OCI-LY1 (cell line): ENCODE results near the gene IGSF8.

Experiments used
- H2AFZ ChIP-seq: fragments of 200-600 bp; sonication (generic), shearing (Covaris generic); 2 replicates; pipeline ENCODE4 v1.6.0; 2014; ENCODE audit warnings: antibody characterized with exemption, mild to moderate bottlenecking, low read length
- H3F3A ChIP-seq: fragments of 200-600 bp; sonication (generic), shearing (Covaris generic); 2 replicates; pipeline ENCODE4 v1.6.0; 2014; ENCODE audit warnings: mild to moderate bottlenecking, antibody characterized with exemption, low read length, moderate library complexity; ENCODE audit not compliant: insufficient read depth
- H3K27ac ChIP-seq: fragments of 200-600 bp; sonication (generic); 2 replicates; pipeline ENCODE4 v1.5.1; 2014; ENCODE audit warnings: low read length, mixed run types, mild to moderate bottlenecking, low read depth; ENCODE audit not compliant: poor library complexity, severe bottlenecking
- H3K27me3 ChIP-seq: fragments of 200-600 bp; sonication (generic); 2 replicates; pipeline ENCODE4 v1.6.0; 2014; ENCODE audit warnings: antibody characterized with exemption, mild to moderate bottlenecking, low read length, moderate library complexity; ENCODE audit not compliant: insufficient read depth
- H3K36me3 ChIP-seq: fragments of 200-600 bp; sonication (generic); 2 replicates; pipeline ENCODE4 v1.6.1; 2014; ENCODE audit warnings: mild to moderate bottlenecking, antibody characterized with exemption, low read length, moderate library complexity, mixed read lengths; ENCODE audit not compliant: insufficient read depth
- H3K4me1 ChIP-seq: fragments of 200-600 bp; sonication (generic); 2 replicates; pipeline ENCODE4 v1.5.1; 2014; ENCODE audit warnings: mild to moderate bottlenecking, low read length, moderate library complexity; ENCODE audit not compliant: insufficient read depth, severe bottlenecking
- H3K4me2 ChIP-seq: fragments of 200-600 bp; sonication (generic), shearing (Covaris generic); 2 replicates; pipeline ENCODE4 v1.6.1; 2014; ENCODE audit warnings: low read length
- H3K4me3 ChIP-seq: fragments of 200-600 bp; sonication (generic); 2 replicates; pipeline ENCODE4 v1.5.1; 2014; ENCODE audit warnings: low read length, low read depth, mild to moderate bottlenecking, mixed read lengths; ENCODE audit not compliant: poor library complexity, severe bottlenecking
- H3K79me2 ChIP-seq: fragments of 200-600 bp; shearing (Covaris generic); 2 replicates; pipeline ENCODE4 v1.6.1; 2016; ENCODE audit warnings: mixed run types, low read length, mixed read lengths; ENCODE audit not compliant: insufficient read depth
- H3K9ac ChIP-seq: fragments of 200-600 bp; sonication (generic), shearing (Covaris generic); 2 replicates; pipeline ENCODE4 v1.6.1; 2014; ENCODE audit warnings: mild to moderate bottlenecking, low read length, mixed read lengths
- H3K9me2 ChIP-seq: fragments of 200-600 bp; sonication (generic), shearing (Covaris generic); 2 replicates; pipeline ENCODE4 v1.6.1; 2014; ENCODE audit warnings: low read depth, mild to moderate bottlenecking, low read length, mixed read lengths
- H3K9me3 ChIP-seq: fragments of 200-600 bp; shearing (Covaris generic); 2 replicates; pipeline ENCODE4 v1.6.1; 2014; ENCODE audit warnings: low read length, mixed read lengths
- H4K20me1 ChIP-seq: fragments of 200-600 bp; sonication (generic), shearing (Covaris generic); 2 replicates; pipeline ENCODE4 v1.6.0; 2016; ENCODE audit warnings: mild to moderate bottlenecking, low read length; ENCODE audit not compliant: insufficient read depth
- CTCF ChIP-seq: fragments of 200-600 bp; sonication (generic), shearing (Covaris generic); IDR thresholded peaks from 2 replicates; pipeline ENCODE4 v1.5.1; 2017; ENCODE audit warnings: mild to moderate bottlenecking, antibody characterized with exemption, low read length, moderate library complexity, mixed read lengths
- EZH2 ChIP-seq: fragments of 200-600 bp; sonication (generic), shearing (Covaris generic); IDR thresholded peaks from 2 replicates; pipeline ENCODE4 v1.8.0; 2017; ENCODE audit warnings: borderline replicate concordance, mixed run types, mild to moderate bottlenecking, antibody characterized with exemption, low read length, moderate library complexity, mixed read lengths

IGSF8 gene

GRCh38 chr1:160117709-160118183 lies 19.3 kb upstream of the IGSF8 start:
- no peak for TF ChIP-seq EZH2
- TF ChIP-seq CTCF, result no peak
- Histone ChIP-seq H3K9me3 (no peaks in the 10 kb centered on the region), H3K9me2 (no peaks in the 10 kb centered on the region)

GRCh38 chr1:160117300-160117699 lies 18.9 kb upstream of the IGSF8 start:
- no peaks in the 10 kb centered on the region for H3K9me2 ChIP-seq
- H4K20me1 ChIP-seq, result no peaks in the 10 kb centered on the region
- no peaks in the 10 kb centered on the region for H3K79me2 ChIP-seq
- H3K4me1 ChIP-seq, result no peaks in the 10 kb centered on the region
- no peak overlapping the region for H2AFZ ChIP-seq
- no peaks in the 10 kb centered on the region for H3K9me3 ChIP-seq
- H3K36me3 ChIP-seq, result no peaks in the 10 kb centered on the region
- no peak overlapping the region for H3K9ac ChIP-seq
- no peak for TF ChIP-seq EZH2
- no peak for TF ChIP-seq CTCF
- no peak overlapping the region for H3K4me3 ChIP-seq
- no peak overlapping the region for H3K27ac ChIP-seq
- no peaks in the 10 kb centered on the region for H3F3A ChIP-seq
- peaks cover 11% of the 10 kb centered on the region; the same call in 1 of the 2 replicates for H3K27me3 ChIP-seq
- H3K4me2 ChIP-seq, result no peak overlapping the region

More at GRCh38 chr1:160117709-160118183, 19.3 kb upstream of the IGSF8 start:
- no peaks in the 10 kb centered on the region for H3F3A ChIP-seq
- H3K4me3 ChIP-seq, result no peak overlapping the region
- H3K27ac ChIP-seq, result no peak overlapping the region
- H3K36me3 ChIP-seq, result no peaks in the 10 kb centered on the region
- no peak overlapping the region for H2AFZ ChIP-seq
- no peaks in the 10 kb centered on the region for H3K79me2 ChIP-seq
- H3K9ac ChIP-seq, result no peak overlapping the region
- peaks cover 11% of the 10 kb centered on the region; the same call in 1 of the 2 replicates for H3K27me3 ChIP-seq
- no peak overlapping the region for H3K4me2 ChIP-seq
- no peaks in the 10 kb centered on the region for H4K20me1 ChIP-seq
- H3K4me1 ChIP-seq, result no peaks in the 10 kb centered on the region

GRCh38 chr1:160116283-160117147 lies 18.1 kb upstream of the IGSF8 start:
- Histone ChIP-seq H3K27me3 (peaks cover 11% of the 10 kb centered on the region; the same call in 1 of the 2 replicates), H3K4me3 (no peak overlapping the region), H3K36me3 (no peaks in the 10 kb centered on the region), H3K9me3 (no peaks in the 10 kb centered on the region), H4K20me1 (no peaks in the 10 kb centered on the region), H3F3A (no peaks in the 10 kb centered on the region), H3K27ac (no peak overlapping the region), H3K9ac (no peak overlapping the region), H3K4me1 (no peaks in the 10 kb centered on the region), H2AFZ (no peak overlapping the region), H3K79me2 (no peaks in the 10 kb centered on the region), H3K4me2 (no peak overlapping the region), H3K9me2 (no peaks in the 10 kb centered on the region)
- no peak; the same call in 1 of the 2 replicates for TF ChIP-seq CTCF
- no peak for TF ChIP-seq EZH2
